A549 (cell line): ENCODE data around the gene FLG. TPM values are rescaled to one million over a fixed set of nuclear protein-coding genes. Genes with fewer than 3 reads are reported as not detected.
"Not testable (repeated sequence)": the region's sequence is repeated elsewhere in the genome, so short reads cannot be mapped to it uniquely, and the experiment has no call there.

Experiments used
- ATAC-seq, 2 experiments: fragments of 200-7000 bp in 1 of 2; fragments of >200 bp in 1 of 2; cut with Nextera tagmentation in 1 of 2; cut with Tn5 transposase in 1 of 2; 3 replicates each; pipeline versions ENCODE4 v1.8.0 to v1.9.1; 2018 to 2020; ENCODE audit warnings: mild to moderate bottlenecking in 1 of 2, moderate library complexity in 1 of 2
- CTCF ChIA-PET: fragments of 300-600 bp; sonication (Branson Sonifier 250); formaldehyde crosslinking; extraction: SDS; loops from one replicate; lab custom pipeline; 2021; ENCODE audit warnings: antibody characterized with exemption, inconsistent platforms; lab: Yijun Ruan, JAX
- POLR2A ChIA-PET: fragments of 350-600 bp; formaldehyde crosslinking; extraction: SDS; loops from one replicate; lab custom pipeline; 2021; ENCODE audit warnings: antibody characterized with exemption, inconsistent platforms; lab: Yijun Ruan, JAX
- DNase-seq, 2 experiments: peaks; one replicate each; pipeline versions ENCODE4 v3.0.0 to v3.0.0-alpha.2; 2011 to 2016; ENCODE audit warnings: low read depth in 1 of 2, low spot score in 1 of 2
- FAIRE-seq: peaks from 2 replicates; lab custom pipeline; 2011; peaks lifted over from hg19 to GRCh38; lab: Jason Lieb, UNC
- H3K27ac ChIP-seq, 2 experiments: fragments of >200 bp; sonication (Bioruptor Twin); formaldehyde crosslinking; 3 replicates each; pipeline ENCODE4 v1.5.1; 2016 to 2017
- H3K4me1 ChIP-seq: fragments of >200 bp; sonication (Bioruptor Twin); formaldehyde crosslinking; 3 replicates; pipeline ENCODE4 v1.6.1; 2016
- H3K4me2 ChIP-seq: fragments of >200 bp; sonication (Bioruptor Twin); formaldehyde crosslinking; 3 replicates; pipeline ENCODE4 v1.6.1; 2016
- H3K4me3 ChIP-seq: fragments of >200 bp; sonication (Bioruptor Twin); formaldehyde crosslinking; 3 replicates; pipeline ENCODE4 v1.5.1; 2016
- H3K9me3 ChIP-seq: fragments of >200 bp; sonication (Bioruptor Twin); formaldehyde crosslinking; 3 replicates; pipeline ENCODE4 v1.6.1; 2016
- ATOH8 ChIP-seq: fragments of 250-450 bp; sonication (Bioruptor Pico); IDR thresholded peaks from 2 replicates; pipeline ENCODE4 v1.5.0; 2020; ENCODE audit warnings: low read depth, mild to moderate bottlenecking, moderate library complexity
- CHD4 ChIP-seq: fragments of 200-600 bp; sonication (generic); IDR thresholded peaks from 2 replicates; pipeline ENCODE4 v1.6.1; 2016; ENCODE audit warnings: antibody characterized with exemption, mild to moderate bottlenecking, borderline replicate concordance
- E2F6 ChIP-seq: IDR thresholded peaks from 2 replicates; pipeline ENCODE4 v1.6.1; 2012; ENCODE audit warnings: low read depth, borderline replicate concordance
- EHF ChIP-seq: fragments of 250-450 bp; sonication (Bioruptor Pico); IDR thresholded peaks from 2 replicates; pipeline ENCODE4 v1.5.0; 2020; ENCODE audit warnings: mild to moderate bottlenecking
- FOSB ChIP-seq: fragments of 250-450 bp; sonication (Bioruptor Pico); IDR thresholded peaks from 2 replicates; pipeline ENCODE4 v1.5.0; 2020; ENCODE audit warnings: mild to moderate bottlenecking, moderate library complexity
- FOXS1 ChIP-seq: fragments of 250-450 bp; sonication (Bioruptor Pico); IDR thresholded peaks from 2 replicates; pipeline ENCODE4 v1.5.0; 2020; ENCODE audit warnings: mild to moderate bottlenecking, moderate library complexity
- JUN ChIP-seq, 2 experiments: fragments of >200 bp; sonication (Bioruptor Twin); formaldehyde crosslinking; IDR thresholded peaks; 2 replicates in 1 of 2; 3 replicates in 1 of 2; pipeline ENCODE4 v1.6.1; 2016 to 2017
- JUNB ChIP-seq: fragments of >200 bp; sonication (Bioruptor Twin); formaldehyde crosslinking; IDR thresholded peaks from 2 replicates; pipeline ENCODE4 v1.6.1; 2016
- KDM1A ChIP-seq: fragments of 200-600 bp; sonication (generic); IDR thresholded peaks from 2 replicates; pipeline ENCODE4 v1.6.1; 2016; ENCODE audit warnings: low read depth, mild to moderate bottlenecking
- KDM5A ChIP-seq: fragments of 200-600 bp; sonication (generic); IDR thresholded peaks from 2 replicates; pipeline ENCODE4 v1.6.1; 2016; ENCODE audit warnings: antibody characterized with exemption, mild to moderate bottlenecking
- NFE2L2 ChIP-seq: fragments of 150-350 bp; conservative IDR thresholded peaks from 2 replicates; pipeline ENCODE4 v1.6.1; 2014; ENCODE audit warnings: low read length
- POLR2AphosphoS2 ChIP-seq: conservative IDR thresholded peaks from 2 replicates; pipeline ENCODE4 v1.6.1; 2012; ENCODE audit warnings: low read length, improper control_type of control experiment, inconsistent platforms
- RFX5 ChIP-seq: fragments of 450-650 bp; IDR thresholded peaks from 2 replicates; pipeline ENCODE4 v1.7.1; 2014; ENCODE audit warnings: antibody characterized with exemption, mild to moderate bottlenecking, moderate library complexity
- RNF2 ChIP-seq: fragments of 200-600 bp; sonication (generic); IDR thresholded peaks from 2 replicates; pipeline ENCODE4 v1.6.1; 2016; ENCODE audit warnings: low read depth, mild to moderate bottlenecking, antibody characterized with exemption, moderate library complexity, borderline replicate concordance
- SMC3 ChIP-seq: fragments of >200 bp; sonication (Bioruptor Twin); formaldehyde crosslinking; IDR thresholded peaks from 3 replicates; pipeline ENCODE4 v1.6.1; 2018; ENCODE audit warnings: inconsistent platforms
- ZFP36 ChIP-seq: fragments of 450-650 bp; IDR thresholded peaks from 2 replicates; pipeline ENCODE4 v1.6.1; 2014; ENCODE audit warnings: borderline replicate concordance; ENCODE audit not compliant: partially characterized antibody
- ZNF302 ChIP-seq: fragments of 250-450 bp; sonication (Bioruptor Pico); IDR thresholded peaks from 2 replicates; pipeline ENCODE4 v1.9.0; 2021; ENCODE audit warnings: inconsistent platforms, mild to moderate bottlenecking, moderate library complexity
- WGBS: methylation state at CpG from one replicate; pipeline ENCODE4 v1.1.6; 2017; ENCODE audit errors: missing lambda C conversion rate; 5-methylcytosine and 5-hydroxymethylcytosine counted together
- polyA plus RNA-seq, 4 experiments: library from polyadenylated mRNA; depleted of rRNA in 3 of 4; stranded (reverse); fragments of >200 nt; fragmentation: RNase III in 1 of 4; extraction: RNeasy Plus Mini Kit Qiagen cat#74134 plus additional on column Dnase treatment in 1 of 4; gene quantifications; 2 replicates in 3 of 4; 3 replicates in 1 of 4; pipeline ENCODE4 v1.2.3, GENCODE V29; 2011 to 2017
- TF ChIP-seq, protein P1 (sequence below): fragments of 150-350 bp; IDR thresholded peaks from 2 replicates; pipeline ENCODE4 v1.6.1; 2014; ENCODE audit warnings: low read depth, mild to moderate bottlenecking, low read length

Gene FLG
- polyA plus RNA-seq, 2 of the 4 experiments (the other 2 are of a cell fraction): under 0.01 to 0.01 TPM

- ChIA-PET POLR2A (no interaction called here), CTCF (no interaction called here)
- Histone ChIP-seq H3K4me1 (no peaks in the 10 kb centered on the region), H3K4me2 (no peak overlapping the region), H3K27ac (no peak overlapping the region), H3K9me3 (no peaks in the 10 kb centered on the region), H3K4me3 (no peak overlapping the region)
- no peak for ATAC-seq
- WGBS: 35% methylated on average over 1 of the region's 1 CpG
- no peak for DNase-seq
- FAIRE-seq: no peak
- TF ChIP-seq ZNF302 (CRISPR knock-in tag): no peak
- TF ChIP-seq JUN (IDR thresholded peaks at IDR 0.05): no peak
- no peak for TF ChIP-seq EHF (CRISPR knock-in tag)
- TF ChIP-seq ZFP36: no peak
- no peak for TF ChIP-seq KDM5A
- TF ChIP-seq ATOH8 (CRISPR knock-in tag): no peak
- no peak for TF ChIP-seq KDM1A
- TF ChIP-seq, protein P1, sequence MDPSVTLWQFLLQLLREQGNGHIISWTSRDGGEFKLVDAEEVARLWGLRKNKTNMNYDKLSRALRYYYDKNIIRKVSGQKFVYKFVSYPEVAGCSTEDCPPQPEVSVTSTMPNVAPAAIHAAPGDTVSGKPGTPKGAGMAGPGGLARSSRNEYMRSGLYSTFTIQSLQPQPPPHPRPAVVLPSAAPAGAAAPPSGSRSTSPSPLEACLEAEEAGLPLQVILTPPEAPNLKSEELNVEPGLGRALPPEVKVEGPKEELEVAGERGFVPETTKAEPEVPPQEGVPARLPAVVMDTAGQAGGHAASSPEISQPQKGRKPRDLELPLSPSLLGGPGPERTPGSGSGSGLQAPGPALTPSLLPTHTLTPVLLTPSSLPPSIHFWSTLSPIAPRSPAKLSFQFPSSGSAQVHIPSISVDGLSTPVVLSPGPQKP: no peak
- TF ChIP-seq RFX5: no peak
- TF ChIP-seq FOSB: no peak
- no peak for TF ChIP-seq JUNB
- TF ChIP-seq E2F6: no peak
- no peak for TF ChIP-seq CHD4
- no peak for TF ChIP-seq POLR2AphosphoS2
Observed at GRCh38 chr1:152313970-152314369, 11.1 kb downstream of the FLG start.

- Histone ChIP-seq H3K27ac (no peak overlapping the region), H3K4me1 (no peaks in the 10 kb centered on the region), H3K4me3 (no peak overlapping the region), H3K4me2 (no peak overlapping the region), H3K9me3 (no peaks in the 10 kb centered on the region)
- FAIRE-seq (no peak), DNase-seq (no peak), ATAC-seq (no peak)
- no peak for TF ChIP-seq NFE2L2
- no peak for TF ChIP-seq FOSB
- no peak for TF ChIP-seq KDM1A
- no peak for TF ChIP-seq RNF2
- TF ChIP-seq POLR2AphosphoS2: no peak
- TF ChIP-seq FOXS1: no peak
- TF ChIP-seq CHD4: no peak
- TF ChIP-seq, protein P1: no peak
- TF ChIP-seq ATOH8 (CRISPR knock-in tag): no peak
- no peak for TF ChIP-seq SMC3
- TF ChIP-seq ZFP36: no peak
- ChIA-PET CTCF (no interaction called here), POLR2A (no interaction called here)
- 55% methylated on average over 20 of the region's 21 CpGs for WGBS
Observed at GRCh38 chr1:152313319-152313801, 11.7 kb downstream of the FLG start.

- H3K27ac ChIP-seq, H3K4me1 ChIP-seq, FAIRE-seq, H3K9me3 ChIP-seq, ATAC-seq, CTCF ChIA-PET, H3K4me3 ChIP-seq, H3K4me2 ChIP-seq, POLR2A ChIA-PET, DNase-seq: not testable (repeated sequence)
- 40% methylated on average over 11 of the region's 13 CpGs for WGBS
Observed at GRCh38 chr1:152312169-152312568, 12.9 kb downstream of the FLG start.
